Stimulated activated CD4-positive, alpha-beta T cell treated with anti-CD3 and anti-CD28 coated beads, Interleukin-4, amount 100 ng/mL, for 4 hours (primary cell): ENCODE measurements around the gene MRPL17.
A peak's percentile ranks its signal among the peaks of the same experiment; 100 is the strongest.
"Not testable (repeated sequence)": the region's sequence is repeated elsewhere in the genome, so short reads cannot be mapped to it uniquely, and the experiment has no call there.

Experiments
- DNase-seq, 2 experiments: peaks; one replicate each; pipeline ENCODE4 v3.0.0-alpha.2; 2020

Gene MRPL17

GRCh38 chr11:6682936-6683861, at the start of gene MRPL17:
TSS of gene MRPL17 (minus strand) at chr11:6683340. CDS start at chr11:6683296, 44 bp downstream.
- peak; percentile 97 to 99 for DNase-seq

DNA sequence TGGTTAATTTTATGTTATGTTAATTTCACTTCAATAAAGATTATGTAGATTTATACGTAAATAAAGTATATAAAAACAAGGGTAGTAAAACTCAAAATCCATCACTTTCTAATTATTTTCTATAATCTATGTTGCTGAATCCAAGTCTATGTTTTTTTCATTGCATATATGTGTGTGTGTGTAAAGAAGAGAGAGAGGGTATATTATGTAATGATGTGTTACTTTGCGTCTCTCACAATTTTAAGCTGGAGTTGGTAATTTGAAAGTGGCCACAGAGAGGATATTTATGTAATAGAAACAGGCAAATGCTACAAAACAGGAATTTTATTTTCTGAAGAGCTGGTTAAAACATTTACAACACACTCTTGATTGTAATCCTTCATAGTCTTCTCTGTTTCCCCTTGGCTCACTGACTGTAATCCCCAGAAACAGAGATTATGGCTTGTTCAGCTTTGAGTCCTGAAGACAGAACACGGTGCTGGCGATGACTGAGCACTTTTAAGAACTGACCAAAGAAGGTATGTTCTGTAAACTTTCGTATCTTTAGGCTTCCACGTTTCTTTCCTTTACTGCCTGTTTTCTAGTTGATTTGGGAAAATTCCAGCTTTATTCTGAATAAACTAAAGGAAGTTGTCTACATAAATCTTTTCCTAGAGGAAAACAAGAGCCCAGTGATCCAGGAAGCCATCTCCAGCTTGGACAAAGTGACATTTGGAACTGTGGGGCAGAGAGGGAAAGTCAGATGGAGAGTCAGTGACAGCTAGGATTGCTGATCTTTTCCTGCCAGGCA, 45.0 kb upstream of the MRPL17 start:
- DNase-seq = no peak

- DNase-seq = no peak
These were observed 42.3 kb upstream of the MRPL17 start for GRCh38 chr11:6725386-6725896.

- no peak for DNase-seq
These were observed 40.9 kb upstream of the MRPL17 start for GRCh38 chr11:6724013-6724412.

- DNase-seq = no peak
These were observed 38.2 kb upstream of the MRPL17 start for GRCh38 chr11:6721343-6721742.

- DNase-seq = no peak
These were observed 36.4 kb upstream of the MRPL17 start for GRCh38 chr11:6719576-6719975.

DNA sequence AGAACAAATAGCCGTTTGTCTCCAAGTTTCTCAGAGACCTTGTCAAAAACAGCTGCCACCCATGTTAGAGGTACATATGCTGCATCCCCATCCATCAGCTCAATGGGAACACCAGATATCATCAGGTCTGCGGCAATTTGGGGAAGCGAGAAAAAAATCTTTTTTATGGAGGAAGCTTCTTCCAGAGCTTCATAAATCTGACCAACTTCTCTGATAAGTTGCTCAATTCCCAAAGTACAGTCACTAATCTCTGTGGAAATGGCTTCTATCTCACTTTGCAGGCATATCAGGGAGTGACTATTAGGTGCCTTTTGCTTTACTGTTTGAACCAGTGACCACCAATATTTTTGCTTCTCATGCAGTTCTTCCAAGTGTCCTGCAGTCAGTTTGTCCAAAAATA, 34.3 kb upstream of the MRPL17 start:
- DNase-seq = no peak

DNA sequence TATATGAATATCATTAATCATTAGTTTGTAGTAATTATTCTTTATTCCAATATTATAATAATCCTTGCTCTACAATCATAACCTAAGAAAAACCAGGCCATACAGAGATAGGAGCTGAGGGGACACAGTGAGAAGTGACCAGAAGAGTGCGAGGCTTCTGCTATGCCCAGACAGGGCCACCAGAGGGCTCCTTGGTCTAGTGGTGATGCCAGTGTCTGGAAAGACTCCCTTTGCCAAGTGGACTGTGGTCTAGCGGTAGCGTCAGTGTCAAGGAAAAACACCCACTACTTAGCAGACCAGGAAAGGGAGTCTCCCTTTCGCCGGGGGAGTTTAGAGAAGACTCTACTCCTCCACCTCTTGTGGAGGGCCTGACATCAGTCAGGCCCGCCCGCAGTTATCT, 28.4 kb upstream of the MRPL17 start:
- peak; percentile 21 to 46 for DNase-seq

GRCh38 chr11:6708876-6709275, 25.7 kb upstream of the MRPL17 start:
- DNase-seq = no peak

DNA sequence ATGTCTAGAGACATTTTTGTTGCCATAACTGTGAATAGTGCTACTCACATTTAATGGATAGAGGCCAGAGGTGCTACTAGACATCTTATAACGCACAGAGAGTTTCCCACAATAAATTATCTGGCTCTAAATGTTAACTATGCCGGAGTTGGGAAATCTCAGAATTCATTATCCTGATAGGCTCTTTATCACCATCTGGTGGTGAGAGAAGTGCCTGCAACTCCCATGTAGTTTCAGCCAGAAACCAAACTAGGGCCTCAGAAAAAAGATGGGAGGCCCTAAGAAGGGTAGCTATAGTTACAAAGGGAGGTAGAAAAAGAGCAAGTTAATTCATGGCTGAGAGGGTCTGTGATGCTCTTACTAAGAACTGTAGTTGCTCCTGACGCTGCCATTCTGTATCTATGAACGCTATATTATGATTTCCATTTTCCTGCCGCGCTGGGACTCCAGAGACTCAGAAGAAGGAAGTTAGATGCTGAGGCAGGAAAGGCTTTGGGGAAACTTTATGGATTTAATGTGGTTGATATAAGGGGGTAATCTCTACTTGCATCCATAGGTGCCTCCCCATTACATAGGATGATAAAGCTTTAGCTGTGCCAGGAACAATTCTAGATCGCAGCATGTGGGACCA, 22.9 kb upstream of the MRPL17 start:
- DNase-seq = peak; percentile 18 to 22

- DNase-seq = peak in 1 of 2 experiments; percentile 11
These were observed 20.3 kb upstream of the MRPL17 start for GRCh38 chr11:6703247-6704063.

- DNase-seq = not testable (repeated sequence)
These were observed 18.8 kb upstream of the MRPL17 start for GRCh38 chr11:6701955-6702354.

- no peak for DNase-seq
These were observed 12.2 kb upstream of the MRPL17 start for GRCh38 chr11:6695377-6695776.

- DNase-seq = no peak
These were observed 11.0 kb upstream of the MRPL17 start for GRCh38 chr11:6694229-6694535.

- peak; percentile 14 to 70 for DNase-seq
These were observed 10.4 kb upstream of the MRPL17 start for GRCh38 chr11:6693342-6694228.

DNA sequence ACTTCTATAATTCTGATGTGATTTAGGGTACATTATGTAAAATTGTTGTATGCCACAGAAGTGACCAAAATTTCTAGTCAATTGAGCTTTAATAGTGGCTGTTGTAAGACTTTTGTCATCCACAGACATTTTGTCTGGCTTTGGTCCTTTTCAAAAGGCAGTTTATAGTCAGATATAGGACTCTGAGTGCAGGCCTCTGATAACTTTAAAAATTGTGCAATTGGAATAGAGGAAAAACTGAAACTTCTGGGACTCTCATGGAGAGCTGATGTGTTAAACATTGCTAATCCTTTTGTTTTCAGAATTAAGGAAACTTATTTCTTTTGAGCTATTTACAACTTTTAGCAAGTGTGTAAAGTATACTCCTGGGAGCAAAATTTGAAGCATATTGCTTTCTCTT, 9.0 kb upstream of the MRPL17 start:
- DNase-seq = no peak

GRCh38 chr11:6690431-6691132, 7.4 kb upstream of the MRPL17 start:
- not testable (repeated sequence) for DNase-seq

- DNase-seq = no peak
These were observed 4.7 kb upstream of the MRPL17 start for GRCh38 chr11:6687876-6688275.

- DNase-seq = no peak
These were observed 2.9 kb upstream of the MRPL17 start for GRCh38 chr11:6686006-6686405.

- not testable (repeated sequence) for DNase-seq
These were observed 928 bp upstream of the MRPL17 start for GRCh38 chr11:6684068-6684467.

DNA sequence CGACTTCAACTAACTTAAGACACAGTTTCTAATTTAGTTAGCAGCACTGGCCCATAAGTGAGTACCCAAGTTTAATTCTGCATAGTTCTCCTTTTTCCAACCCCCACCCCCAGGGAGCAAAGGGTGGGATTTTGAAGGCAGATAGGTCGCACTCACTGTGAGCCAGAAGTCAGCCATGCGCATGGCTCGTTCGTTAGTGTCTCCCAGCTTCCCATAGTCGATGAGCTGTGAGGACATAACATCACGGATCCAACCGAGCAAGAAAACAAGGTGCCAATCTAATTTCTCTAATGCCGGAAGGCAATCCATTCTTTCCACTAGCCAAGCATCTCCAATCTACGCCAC, 577 bp downstream of the MRPL17 start:
- no peak for DNase-seq
